HG03460 (cell line): ENCODE results near the gene DNAH3.
"Not testable (repeated sequence)": the region's sequence is repeated elsewhere in the genome, so short reads cannot be mapped to it uniquely, and the experiment has no call there.

ENCODE experiments used
- ATAC-seq: cut with Tn5 transposase; IDR thresholded peaks from one replicate; pipeline ENCODE4 v1.9.1; 2021; ENCODE audit not compliant: unreplicated experiment

DNAH3 gene

GRCh38 chr16:20945575-20945875 is 205.1 kb downstream of the DNAH3 start:
- not testable (repeated sequence) for ATAC-seq

GRCh38 chr16:20944861-20945574 is 205.6 kb downstream of the DNAH3 start:
- ATAC-seq = no peak

GRCh38 chr16:20942256-20942655 is 208.4 kb downstream of the DNAH3 start:
- ATAC-seq = no peak

- ATAC-seq = no peak
These were observed 209.1 kb downstream of the DNAH3 start for GRCh38 chr16:20941636-20941926.

GRCh38 chr16:20940871-20941635 is 209.6 kb downstream of the DNAH3 start:
- ATAC-seq = no peak

- no peak for ATAC-seq
These were observed 211.0 kb downstream of the DNAH3 start for GRCh38 chr16:20939611-20940010.

- ATAC-seq = no peak
These were observed 212.2 kb downstream of the DNAH3 start for GRCh38 chr16:20938426-20938825.

GRCh38 chr16:20937736-20938135 is 212.9 kb downstream of the DNAH3 start:
- ATAC-seq = no peak

- no peak for ATAC-seq
These were observed 217.1 kb downstream of the DNAH3 start for GRCh38 chr16:20933589-20933988.

- no peak for ATAC-seq
These were observed 219.5 kb downstream of the DNAH3 start for GRCh38 chr16:20931066-20931600.

GRCh38 chr16:20930365-20930690 is 220.3 kb downstream of the DNAH3 start:
- ATAC-seq = no peak

GRCh38 chr16:20929676-20930364 is 220.8 kb downstream of the DNAH3 start:
- not testable (repeated sequence) for ATAC-seq

GRCh38 chr16:20928774-20929411 is 221.8 kb downstream of the DNAH3 start:
- no peak for ATAC-seq

- no peak for ATAC-seq
These were observed 224.9 kb downstream of the DNAH3 start for GRCh38 chr16:20925751-20926150.

GRCh38 chr16:20923876-20924275 is 226.8 kb downstream of the DNAH3 start:
- ATAC-seq = no peak

GRCh38 chr16:20920799-20921198 is 229.8 kb downstream of the DNAH3 start:
- no peak for ATAC-seq

GRCh38 chr16:20920091-20920490 is 230.6 kb downstream of the DNAH3 start:
- ATAC-seq = no peak

- ATAC-seq = no peak
These were observed 232.0 kb downstream of the DNAH3 start for GRCh38 chr16:20918486-20919239.

- ATAC-seq = no peak
These were observed 233.7 kb downstream of the DNAH3 start for GRCh38 chr16:20916942-20917341.

GRCh38 chr16:20916289-20916688 is 234.4 kb downstream of the DNAH3 start:
- ATAC-seq = no peak

- ATAC-seq = no peak
These were observed 239.3 kb downstream of the DNAH3 start for GRCh38 chr16:20911361-20911760.
